K562 (cell line): ENCODE data around the gene GFI1B. TPM values are rescaled to one million over a fixed set of nuclear protein-coding genes. Genes with fewer than 3 reads are reported as not detected.

Source experiments
- ARHGAP35 ChIP-seq: fragments of 450-650 bp; IDR thresholded peaks from 2 replicates; pipeline ENCODE4 v1.6.1; 2018; ENCODE audit not compliant: partially characterized antibody
- CC2D1A ChIP-seq: fragments of 450-650 bp; IDR thresholded peaks from 2 replicates; pipeline ENCODE4 v1.6.1; 2017; ENCODE audit warnings: mild to moderate bottlenecking
- CREB1 ChIP-seq, 2 experiments: sonication (generic) in 1 of 2; formaldehyde crosslinking in 1 of 2; IDR thresholded peaks; 2 replicates each; pipeline versions ENCODE4 v1.6.1 to v1.8.0; 2012 to 2022; ENCODE audit warnings: inconsistent platforms in 1 of 2, mild to moderate bottlenecking in 1 of 2, missing genetic modification reagents in 1 of 2, moderate library complexity in 1 of 2
- CREBBP ChIP-seq: IDR thresholded peaks from one replicate; pipeline ENCODE4 v1.6.1; 2012; ENCODE audit warnings: low read depth, mild to moderate bottlenecking, control low read depth, inconsistent platforms, low read length
- HDGF ChIP-seq: fragments of 450-650 bp; IDR thresholded peaks from 2 replicates; pipeline ENCODE4 v1.6.1; 2016
- KLF6 ChIP-seq: fragments of 250-450 bp; sonication (Bioruptor Pico); IDR thresholded peaks from 2 replicates; pipeline ENCODE4 v1.4.0; 2020; ENCODE audit warnings: mild to moderate bottlenecking, moderate library complexity, borderline replicate concordance
- NFATC3 ChIP-seq: fragments of 450-650 bp; IDR thresholded peaks from 2 replicates; pipeline ENCODE4 v1.6.1; 2017; ENCODE audit warnings: mild to moderate bottlenecking
- NR1H2 ChIP-seq: sonication (generic); formaldehyde crosslinking; IDR thresholded peaks from 2 replicates; pipeline ENCODE4 v1.4.0; 2020; ENCODE audit warnings: mild to moderate bottlenecking, missing genetic modification reagents
- NR2C1 ChIP-seq, 2 experiments: fragments of 450-650 bp; IDR thresholded peaks; 2 replicates each; pipeline ENCODE4 v1.6.1; 2017; ENCODE audit warnings: mild to moderate bottlenecking in 2 of 2, antibody characterized with exemption in 1 of 2, inconsistent platforms in 1 of 2, missing compliant biosample characterization in 1 of 2, missing genetic modification characterization in 1 of 2
- SUPT5H ChIP-seq: fragments of 450-650 bp; IDR thresholded peaks from 2 replicates; pipeline ENCODE4 v1.6.1; 2016
- ZKSCAN8 ChIP-seq: fragments of 200-800 bp; sonication (Bioruptor generic); IDR thresholded peaks from 2 replicates; pipeline ENCODE4 v1.6.1; 2016; ENCODE audit warnings: missing genetic modification characterization, missing compliant biosample characterization
- ZNF263 ChIP-seq: sonication (generic); formaldehyde crosslinking; IDR thresholded peaks from 2 replicates; pipeline ENCODE4 v1.8.0; 2022; ENCODE audit warnings: mild to moderate bottlenecking, missing genetic modification reagents, borderline replicate concordance
- polyA plus RNA-seq, 8 experiments: library from polyadenylated mRNA; depleted of rRNA in 4 of 8; stranded (reverse) in 5 of 8; unstranded in 3 of 8; fragments of >200 nt; fragmentation: Nextera tagmentation in 2 of 8; fragmentation: Illumina TruSeq in 1 of 8; extraction: Ambion mirVana in 2 of 8; extraction: Trizol in 1 of 8; gene quantifications; 2 replicates each; pipeline versions ENCODE4 v1.2.1 to v1.2.3, GENCODE V29; 2011 to 2014; ENCODE audit warnings: inconsistent platforms in 1 of 8, missing spikeins in 1 of 8
- total RNA-seq, 7 experiments: library from RNA; depleted of rRNA in 6 of 7; stranded (reverse); fragments of >200 nt in 6 of 7; fragmentation: Illumina TruSeq in 2 of 7; extraction: Trizol in 2 of 7; gene quantifications; 2 replicates each; pipeline versions ENCODE4 v1.2.1 to v1.2.3, GENCODE V29; 2011 to 2021; ENCODE audit warnings: low replicate concordance in 1 of 7
- TF ChIP-seq, protein P1 (sequence below): fragments of 450-650 bp; IDR thresholded peaks from 2 replicates; pipeline ENCODE4 v1.6.1; 2017; ENCODE audit warnings: antibody characterized with exemption
- TF ChIP-seq, protein P2 (sequence below), 2 experiments: fragments of 450-650 bp in 1 of 2; sonication (generic) in 1 of 2; formaldehyde crosslinking in 1 of 2; IDR thresholded peaks in 1 of 2; conservative IDR thresholded peaks in 1 of 2; 2 replicates each; pipeline versions ENCODE4 v1.6.1 to v1.8.1; 2016 to 2023; ENCODE audit warnings: mild to moderate bottlenecking in 2 of 2, moderate library complexity in 2 of 2, inconsistent platforms in 1 of 2, missing genetic modification reagents in 1 of 2
- TF ChIP-seq, protein P3 (sequence below): fragments of 450-650 bp; IDR thresholded peaks from 2 replicates; pipeline ENCODE4 v1.6.1; 2017; ENCODE audit warnings: antibody characterized with exemption, mild to moderate bottlenecking
- TF ChIP-seq, protein P4 (sequence below): sonication (generic); formaldehyde crosslinking; IDR thresholded peaks from 2 replicates; pipeline ENCODE4 v1.8.0; 2022; ENCODE audit warnings: mild to moderate bottlenecking, missing genetic modification reagents

The GFI1B gene
- total and polyA plus RNA-seq, 9 of the 15 experiments (the other 6 are each of a cell fraction or from before 2014, with no cell fraction given), result 8.0 to 75.7 (median 34.5) TPM

DNA sequence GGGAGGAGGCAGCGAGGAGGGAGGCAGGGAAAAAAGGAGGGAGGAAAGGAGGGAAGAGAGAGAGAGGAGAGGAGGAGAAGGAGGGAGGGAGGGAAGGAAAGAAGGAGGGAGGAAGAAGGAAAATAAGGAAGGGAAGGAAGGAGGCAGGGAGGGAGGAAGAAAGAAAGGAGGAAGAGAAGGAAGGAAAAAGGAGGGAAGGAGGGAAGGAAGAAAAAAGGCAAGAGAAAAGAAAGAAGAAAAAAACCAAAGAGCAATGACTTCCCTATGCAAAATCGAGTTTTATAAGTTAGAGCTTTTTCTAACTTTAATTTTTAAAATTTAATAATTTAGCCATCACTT, 413 bp upstream of the GFI1B start (continued):
- TF ChIP-seq KLF6 (CRISPR knock-in tag), result no peak
- TF ChIP-seq, protein P1, sequence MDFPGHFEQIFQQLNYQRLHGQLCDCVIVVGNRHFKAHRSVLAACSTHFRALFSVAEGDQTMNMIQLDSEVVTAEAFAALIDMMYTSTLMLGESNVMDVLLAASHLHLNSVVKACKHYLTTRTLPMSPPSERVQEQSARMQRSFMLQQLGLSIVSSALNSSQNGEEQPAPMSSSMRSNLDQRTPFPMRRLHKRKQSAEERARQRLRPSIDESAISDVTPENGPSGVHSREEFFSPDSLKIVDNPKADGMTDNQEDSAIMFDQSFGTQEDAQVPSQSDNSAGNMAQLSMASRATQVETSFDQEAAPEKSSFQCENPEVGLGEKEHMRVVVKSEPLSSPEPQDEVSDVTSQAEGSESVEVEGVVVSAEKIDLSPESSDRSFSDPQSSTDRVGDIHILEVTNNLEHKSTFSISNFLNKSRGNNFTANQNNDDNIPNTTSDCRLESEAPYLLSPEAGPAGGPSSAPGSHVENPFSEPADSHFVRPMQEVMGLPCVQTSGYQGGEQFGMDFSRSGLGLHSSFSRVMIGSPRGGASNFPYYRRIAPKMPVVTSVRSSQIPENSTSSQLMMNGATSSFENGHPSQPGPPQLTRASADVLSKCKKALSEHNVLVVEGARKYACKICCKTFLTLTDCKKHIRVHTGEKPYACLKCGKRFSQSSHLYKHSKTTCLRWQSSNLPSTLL, result peak; percentile 72; the same call in 1 of the 2 replicates
- TF ChIP-seq CC2D1A, result no peak
- no peak for TF ChIP-seq SUPT5H
- 0 out of 2 replicates have a peak, but pooled peaks have one; percentile 69 for TF ChIP-seq HDGF
- TF ChIP-seq, protein P2, sequence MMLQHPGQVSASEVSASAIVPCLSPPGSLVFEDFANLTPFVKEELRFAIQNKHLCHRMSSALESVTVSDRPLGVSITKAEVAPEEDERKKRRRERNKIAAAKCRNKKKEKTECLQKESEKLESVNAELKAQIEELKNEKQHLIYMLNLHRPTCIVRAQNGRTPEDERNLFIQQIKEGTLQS (IDR thresholded peaks at IDR 0.05), result no peak
- TF ChIP-seq, protein P2 (CRISPR knock-in tag; conservative IDR thresholded peaks at IDR 0.05), result no peak
- TF ChIP-seq ARHGAP35, result peak; percentile 88
- TF ChIP-seq, protein P3, sequence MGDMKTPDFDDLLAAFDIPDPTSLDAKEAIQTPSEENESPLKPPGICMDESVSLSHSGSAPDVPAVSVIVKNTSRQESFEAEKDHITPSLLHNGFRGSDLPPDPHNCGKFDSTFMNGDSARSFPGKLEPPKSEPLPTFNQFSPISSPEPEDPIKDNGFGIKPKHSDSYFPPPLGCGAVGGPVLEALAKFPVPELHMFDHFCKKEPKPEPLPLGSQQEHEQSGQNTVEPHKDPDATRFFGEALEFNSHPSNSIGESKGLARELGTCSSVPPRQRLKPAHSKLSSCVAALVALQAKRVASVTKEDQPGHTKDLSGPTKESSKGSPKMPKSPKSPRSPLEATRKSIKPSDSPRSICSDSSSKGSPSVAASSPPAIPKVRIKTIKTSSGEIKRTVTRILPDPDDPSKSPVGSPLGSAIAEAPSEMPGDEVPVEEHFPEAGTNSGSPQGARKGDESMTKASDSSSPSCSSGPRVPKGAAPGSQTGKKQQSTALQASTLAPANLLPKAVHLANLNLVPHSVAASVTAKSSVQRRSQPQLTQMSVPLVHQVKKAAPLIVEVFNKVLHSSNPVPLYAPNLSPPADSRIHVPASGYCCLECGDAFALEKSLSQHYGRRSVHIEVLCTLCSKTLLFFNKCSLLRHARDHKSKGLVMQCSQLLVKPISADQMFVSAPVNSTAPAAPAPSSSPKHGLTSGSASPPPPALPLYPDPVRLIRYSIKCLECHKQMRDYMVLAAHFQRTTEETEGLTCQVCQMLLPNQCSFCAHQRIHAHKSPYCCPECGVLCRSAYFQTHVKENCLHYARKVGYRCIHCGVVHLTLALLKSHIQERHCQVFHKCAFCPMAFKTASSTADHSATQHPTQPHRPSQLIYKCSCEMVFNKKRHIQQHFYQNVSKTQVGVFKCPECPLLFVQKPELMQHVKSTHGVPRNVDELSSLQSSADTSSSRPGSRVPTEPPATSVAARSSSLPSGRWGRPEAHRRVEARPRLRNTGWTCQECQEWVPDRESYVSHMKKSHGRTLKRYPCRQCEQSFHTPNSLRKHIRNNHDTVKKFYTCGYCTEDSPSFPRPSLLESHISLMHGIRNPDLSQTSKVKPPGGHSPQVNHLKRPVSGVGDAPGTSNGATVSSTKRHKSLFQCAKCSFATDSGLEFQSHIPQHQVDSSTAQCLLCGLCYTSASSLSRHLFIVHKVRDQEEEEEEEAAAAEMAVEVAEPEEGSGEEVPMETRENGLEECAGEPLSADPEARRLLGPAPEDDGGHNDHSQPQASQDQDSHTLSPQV, result no peak
- no peak for TF ChIP-seq NR1H2 (CRISPR knock-in tag)
- 0 out of 2 replicates have a peak, but pooled peaks have one; percentile 57 for TF ChIP-seq NFATC3
- no peak for TF ChIP-seq CREBBP
- TF ChIP-seq CREB1 (IDR thresholded peaks at IDR 0.05), result no peak
- TF ChIP-seq CREB1 (CRISPR knock-in tag; IDR thresholded peaks at IDR 0.05), result no peak
- no peak for TF ChIP-seq ZNF263 (CRISPR knock-in tag)
- no peak for TF ChIP-seq ZKSCAN8 (CRISPR knock-in tag)
- TF ChIP-seq NR2C1 (IDR thresholded peaks at IDR 0.05), result no peak
- TF ChIP-seq NR2C1 (tag; IDR thresholded peaks at IDR 0.05), result no peak
- TF ChIP-seq, protein P4, sequence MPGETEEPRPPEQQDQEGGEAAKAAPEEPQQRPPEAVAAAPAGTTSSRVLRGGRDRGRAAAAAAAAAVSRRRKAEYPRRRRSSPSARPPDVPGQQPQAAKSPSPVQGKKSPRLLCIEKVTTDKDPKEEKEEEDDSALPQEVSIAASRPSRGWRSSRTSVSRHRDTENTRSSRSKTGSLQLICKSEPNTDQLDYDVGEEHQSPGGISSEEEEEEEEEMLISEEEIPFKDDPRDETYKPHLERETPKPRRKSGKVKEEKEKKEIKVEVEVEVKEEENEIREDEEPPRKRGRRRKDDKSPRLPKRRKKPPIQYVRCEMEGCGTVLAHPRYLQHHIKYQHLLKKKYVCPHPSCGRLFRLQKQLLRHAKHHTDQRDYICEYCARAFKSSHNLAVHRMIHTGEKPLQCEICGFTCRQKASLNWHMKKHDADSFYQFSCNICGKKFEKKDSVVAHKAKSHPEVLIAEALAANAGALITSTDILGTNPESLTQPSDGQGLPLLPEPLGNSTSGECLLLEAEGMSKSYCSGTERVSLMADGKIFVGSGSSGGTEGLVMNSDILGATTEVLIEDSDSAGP (CRISPR knock-in tag), result no peak
